NCI-H1436 (cell line): ENCODE results near the gene ASL.
"Not testable (repeated sequence)": the region's sequence is repeated elsewhere in the genome, so short reads cannot be mapped to it uniquely, and the experiment has no call there.

Source experiments
- DNase-seq: peaks from one replicate; lab custom pipeline; 2025; lab: John Stamatoyannopoulos, UW

ASL gene

GRCh38 chr7:66075590-66076461 lies at the start of gene ASL:
TSS of gene ASL (plus strand) at chr7:66075819. CDS start at chr7:66076082, 263 bp downstream.
- DNase-seq, result peak; percentile 87

DNA sequence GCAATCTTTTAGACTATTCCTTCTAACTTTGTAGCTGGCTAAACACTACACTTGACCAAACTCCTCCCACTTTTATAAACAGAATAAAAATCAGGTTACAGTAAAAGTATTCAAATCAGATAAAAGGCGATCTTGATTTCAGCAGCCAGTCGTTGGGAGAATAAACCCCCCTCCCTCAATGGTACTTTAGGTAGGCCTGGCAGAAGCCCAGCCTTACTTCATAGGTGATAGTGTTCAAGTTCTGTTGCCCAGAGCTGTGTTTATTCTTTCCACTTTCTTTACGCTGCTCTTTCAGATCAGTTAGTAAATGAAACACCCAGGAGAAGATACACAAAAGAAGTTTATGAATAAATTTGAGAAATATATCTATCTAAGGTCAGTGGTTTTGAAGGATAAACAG lies 47.3 kb upstream of the ASL start:
- DNase-seq, result not testable (repeated sequence)

DNA sequence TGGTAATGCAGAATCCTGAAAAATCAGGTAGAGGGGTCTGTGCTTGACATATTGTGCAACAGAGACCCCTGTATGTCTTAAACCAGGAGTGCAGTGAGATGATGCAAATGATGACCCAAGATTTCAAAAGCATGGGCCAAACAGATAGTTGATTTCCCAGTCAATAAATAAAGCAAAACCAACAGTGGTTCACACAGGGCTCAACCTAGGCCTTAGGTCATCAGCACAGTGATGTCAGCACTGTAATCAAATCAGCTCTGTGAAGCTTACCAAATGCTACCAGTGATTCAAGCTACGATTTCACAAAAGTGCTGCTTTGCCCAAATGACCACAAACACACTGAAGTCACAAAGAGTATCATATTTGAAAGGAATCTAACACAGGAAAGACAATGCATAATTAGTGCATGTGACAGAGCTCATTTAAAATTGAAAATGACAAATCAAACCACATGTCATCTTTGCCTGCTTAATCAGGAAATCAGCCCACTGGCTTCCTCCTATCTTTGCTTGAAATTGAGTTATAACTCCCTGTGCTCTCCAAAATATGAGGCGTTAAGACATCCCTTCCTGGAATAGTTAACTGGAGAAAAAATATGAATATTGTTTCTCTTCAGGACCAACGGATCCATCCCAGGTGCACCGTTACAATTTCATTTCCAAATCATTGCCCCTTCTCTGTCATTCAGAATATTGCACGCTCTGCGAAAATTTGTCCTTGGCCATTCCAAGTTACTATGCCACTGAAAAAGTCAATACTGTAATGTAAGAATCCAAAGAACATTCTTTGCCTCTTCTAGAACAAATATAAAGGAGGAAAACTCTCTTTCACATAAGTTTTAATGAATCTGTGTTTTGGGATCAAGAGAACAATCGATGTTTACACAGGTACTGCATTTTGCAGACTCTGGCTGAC lies 41.9 kb upstream of the ASL start:
- DNase-seq, result no peak

DNA sequence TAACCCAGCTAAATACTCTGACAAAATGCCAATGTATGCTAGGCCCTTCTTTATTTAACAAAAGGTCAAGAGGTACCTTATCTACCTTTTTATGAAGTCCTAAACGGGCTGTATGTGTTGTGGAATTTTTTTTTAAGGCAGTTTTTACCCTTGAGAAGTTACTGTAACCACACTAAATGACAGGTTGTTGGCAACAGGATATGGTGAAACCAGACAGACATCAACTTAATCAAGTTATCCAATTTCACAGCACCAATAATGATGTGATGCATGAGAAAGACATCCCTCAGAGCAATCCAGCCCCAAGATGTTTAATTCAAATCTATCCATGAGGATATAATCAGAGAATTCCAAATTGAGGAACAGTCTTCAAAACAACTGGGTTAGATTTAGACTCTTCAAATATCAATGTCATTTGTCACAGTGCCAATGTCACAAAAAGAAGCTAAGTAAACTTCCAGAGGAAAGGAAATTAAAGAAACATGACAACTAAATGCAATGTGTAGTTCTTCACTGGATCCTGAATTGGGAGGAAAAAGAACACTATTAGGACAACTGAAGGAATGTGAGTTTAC lies 41.1 kb upstream of the ASL start:
- DNase-seq, result not testable (repeated sequence)

DNA sequence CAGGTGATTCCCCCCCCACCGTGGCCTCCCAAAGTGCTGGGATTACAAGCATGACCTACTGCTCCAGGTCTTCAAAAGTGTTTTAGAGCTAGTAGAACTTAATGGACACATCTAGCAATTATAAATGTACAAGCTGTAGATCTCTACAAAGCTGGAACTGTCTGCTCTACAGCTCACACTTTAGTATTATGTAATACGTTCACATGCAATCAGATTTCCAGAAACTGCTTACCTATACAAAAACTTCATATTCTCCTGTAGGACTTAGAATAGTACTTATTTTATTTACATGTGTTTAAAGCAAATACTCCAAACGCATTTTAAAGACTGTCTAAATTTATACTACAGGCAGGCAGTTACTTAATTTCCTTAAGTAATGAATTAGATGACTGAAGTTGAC lies 39.2 kb upstream of the ASL start:
- no peak for DNase-seq

- no peak for DNase-seq
Observed at GRCh38 chr7:66036788-66037187, 38.8 kb upstream of the ASL start.

DNA sequence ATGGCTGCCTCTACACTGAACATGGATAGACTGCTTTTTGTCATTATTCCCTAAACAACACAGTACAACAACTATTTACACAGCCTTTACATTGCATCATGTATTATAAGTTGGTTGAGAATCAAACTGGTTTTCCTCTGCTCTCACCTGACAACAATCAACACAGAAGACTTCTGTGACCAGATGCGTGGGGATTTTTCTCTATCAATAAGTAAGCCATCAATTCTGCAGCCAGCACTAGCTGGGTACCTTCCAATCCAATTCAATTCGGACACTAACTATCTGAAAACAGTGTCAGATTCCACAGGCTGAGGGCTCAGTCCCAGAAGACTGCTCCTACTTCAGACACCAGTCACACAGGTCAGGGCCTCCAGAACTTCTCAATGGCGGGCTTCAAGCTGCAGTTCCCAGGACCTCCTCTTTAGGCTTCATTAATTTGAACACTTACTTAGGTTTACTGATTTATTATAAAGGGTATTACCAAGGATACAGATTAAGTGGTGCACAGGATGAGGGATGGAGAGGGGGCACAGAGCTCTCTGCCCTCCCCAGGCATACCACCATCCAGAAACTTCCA lies 36.4 kb upstream of the ASL start:
- no peak for DNase-seq

- DNase-seq, result no peak
Observed at GRCh38 chr7:66043681-66044497, 31.7 kb upstream of the ASL start.

- DNase-seq, result not testable (repeated sequence)
Observed at GRCh38 chr7:66044498-66044854, 31.1 kb upstream of the ASL start.

DNA sequence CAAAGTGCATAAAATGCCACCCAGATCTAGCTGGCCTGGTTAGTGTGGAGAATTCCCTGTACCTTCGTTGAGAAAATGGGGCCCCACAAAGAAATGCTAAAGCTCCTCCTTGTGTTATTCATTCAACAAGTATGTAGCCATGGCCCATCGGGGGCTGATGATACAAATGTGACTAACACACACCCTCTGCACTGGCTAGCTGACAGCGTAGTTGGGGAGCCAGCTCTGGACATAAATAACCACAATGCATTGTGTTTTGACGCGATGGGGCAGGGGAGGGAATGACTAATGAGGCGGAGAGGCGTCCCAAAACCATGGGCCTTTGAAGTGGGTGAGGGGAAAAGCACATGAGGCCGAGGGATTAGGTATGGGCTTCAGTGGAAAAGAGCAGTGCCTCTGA lies 28.2 kb upstream of the ASL start:
- no peak for DNase-seq

- not testable (repeated sequence) for DNase-seq
Observed at GRCh38 chr7:66049886-66050285, 25.7 kb upstream of the ASL start.

DNA sequence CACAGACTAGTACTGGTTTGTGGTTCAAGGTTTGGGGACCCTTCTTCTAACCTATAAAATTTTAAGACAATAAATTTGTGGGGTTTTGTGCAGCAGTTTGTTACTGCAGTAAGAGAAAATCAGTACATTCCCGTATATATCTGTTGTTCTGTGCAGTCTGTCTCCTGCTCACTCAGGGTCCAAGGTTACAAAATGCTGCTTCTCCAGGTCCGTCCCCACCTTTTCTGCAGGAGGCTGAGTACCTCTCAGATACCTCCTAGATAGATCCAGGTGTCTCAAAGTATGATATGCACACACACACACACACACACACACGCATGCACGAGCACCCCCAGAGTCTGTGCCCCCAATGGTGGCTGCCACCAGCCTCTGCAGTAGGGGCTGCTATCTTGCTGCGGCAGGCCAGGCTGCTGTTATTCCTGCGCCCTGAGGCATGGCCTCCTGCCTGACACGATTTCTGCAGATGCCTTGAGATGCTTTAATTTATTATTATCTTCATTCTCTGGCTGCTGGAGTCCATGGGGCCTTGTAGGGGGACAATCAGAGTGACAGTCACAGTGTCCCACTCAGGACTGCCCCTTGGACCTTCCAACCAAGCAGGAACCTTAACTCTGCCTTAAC lies 25.2 kb upstream of the ASL start:
- DNase-seq, result no peak

DNA sequence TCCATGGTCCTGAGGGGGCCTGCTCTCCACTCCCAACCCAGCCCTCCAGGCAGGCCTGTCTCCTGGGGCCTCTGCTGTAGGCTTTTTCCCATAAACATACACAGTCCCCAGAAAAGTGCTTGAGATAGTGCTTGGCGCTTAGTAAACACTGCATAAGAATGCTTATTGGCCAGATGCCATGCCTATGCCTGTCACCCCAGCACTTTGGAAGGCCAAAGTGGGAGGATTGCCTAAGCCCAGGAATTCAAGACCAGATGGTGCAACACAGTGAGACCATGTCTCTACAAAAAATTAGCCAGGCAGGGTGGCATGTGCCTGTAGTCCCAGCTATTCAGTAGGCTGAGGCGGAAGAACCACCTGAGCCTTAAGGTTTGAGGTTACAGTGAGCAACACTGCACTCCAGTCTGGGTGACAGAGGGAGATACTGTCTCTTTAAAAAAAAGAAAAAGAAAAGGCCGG lies 24.6 kb upstream of the ASL start:
- DNase-seq, result no peak

GRCh38 chr7:66052447-66052846 lies 23.2 kb upstream of the ASL start:
- no peak for DNase-seq

- DNase-seq, result no peak
Observed at GRCh38 chr7:66054063-66054462, 21.6 kb upstream of the ASL start.

- no peak for DNase-seq
Observed at GRCh38 chr7:66055321-66055956, 20.2 kb upstream of the ASL start.

DNA sequence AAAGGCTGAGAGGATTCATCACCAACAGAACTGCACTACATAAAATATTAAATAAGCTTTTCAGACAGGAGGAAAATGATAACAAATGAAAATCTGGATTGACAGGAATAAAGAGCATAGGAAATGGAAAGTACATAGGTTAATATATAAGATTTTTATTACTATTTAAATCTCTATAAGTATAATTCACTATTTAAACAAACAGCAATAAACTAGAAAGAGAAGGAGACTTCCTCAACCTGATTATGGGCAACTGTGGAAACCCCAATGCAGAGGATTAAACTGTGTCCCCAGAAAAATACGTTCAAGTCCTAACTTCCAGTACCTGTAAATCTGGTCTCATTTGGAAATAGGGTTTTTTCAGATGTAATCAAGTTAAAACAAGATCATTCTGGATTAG lies 14.8 kb upstream of the ASL start:
- DNase-seq, result no peak

DNA sequence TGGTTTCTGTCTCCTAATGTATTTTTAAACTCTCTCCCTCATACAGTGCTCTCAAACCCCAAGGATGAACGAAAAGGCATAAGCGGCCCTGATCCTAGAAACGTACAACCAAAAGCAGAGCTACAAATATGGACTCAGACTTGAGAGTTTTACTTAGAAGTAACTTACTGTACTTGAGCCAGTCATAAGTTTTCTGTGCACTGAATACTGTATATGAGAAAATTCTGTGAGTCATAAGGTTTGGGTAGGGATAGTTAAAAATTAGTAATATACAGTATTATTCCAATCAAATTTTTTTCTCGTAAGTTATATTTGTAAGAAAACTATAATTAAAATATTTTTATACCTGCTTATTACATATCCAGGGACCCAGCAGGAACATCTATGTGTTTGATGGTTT lies 5.9 kb upstream of the ASL start:
- no peak for DNase-seq

DNA sequence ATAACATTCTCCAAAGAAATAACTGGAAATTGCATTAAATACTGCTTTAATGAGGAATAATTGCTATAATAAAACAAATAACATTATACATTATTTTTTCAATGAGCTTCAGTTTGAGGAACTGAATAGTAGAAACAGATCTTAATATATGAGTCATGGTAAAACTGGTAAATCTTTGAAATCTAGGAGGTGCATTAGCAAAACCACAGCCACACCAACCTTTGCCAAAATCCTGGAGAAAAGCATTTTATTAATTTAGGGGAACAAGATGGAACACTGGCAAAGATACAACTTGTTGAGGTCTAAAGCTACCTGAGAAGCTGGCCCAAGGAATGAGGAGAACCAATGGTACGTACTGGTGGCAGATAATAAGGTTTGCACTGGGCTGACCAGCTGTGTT lies 5.4 kb upstream of the ASL start:
- no peak for DNase-seq

- not testable (repeated sequence) for DNase-seq
Observed at GRCh38 chr7:66072208-66072607, 3.4 kb upstream of the ASL start.
